RWPE2 (cell line): ENCODE results near the gene PNPLA1.
A peak's percentile ranks its signal among the peaks of the same experiment; 100 is the strongest.

ENCODE experiments used
- ATAC-seq: fragments of 200-7000 bp; cut with Tn5 transposase; 3 replicates; pipeline ENCODE4 v1.9.1; 2021; ENCODE audit warnings: low read depth
- DNase-seq: peaks from one replicate; pipeline ENCODE4 v3.0.0-alpha.2; 2020; ENCODE audit warnings: low spot score
- H3K27ac ChIP-seq: fragments of 450-650 bp; 2 replicates; pipeline ENCODE4 v1.5.1; 2017; ENCODE audit warnings: mild to moderate bottlenecking; ENCODE audit not compliant: poor library complexity, severe bottlenecking
- H3K27me3 ChIP-seq: fragments of 250-450 bp; sonication (Bioruptor Pico); 2 replicates; pipeline ENCODE4 v1.5.1; 2021; ENCODE audit warnings: mild to moderate bottlenecking, moderate library complexity; ENCODE audit not compliant: insufficient read depth, poor library complexity, severe bottlenecking
- H3K36me3 ChIP-seq: fragments of 250-450 bp; sonication (Bioruptor Pico); 2 replicates; pipeline ENCODE4 v1.5.1; 2020; ENCODE audit warnings: low read depth, mild to moderate bottlenecking, moderate library complexity
- H3K4me1 ChIP-seq: fragments of 250-450 bp; sonication (Bioruptor Pico); 2 replicates; pipeline ENCODE4 v1.5.1; 2021; ENCODE audit warnings: mild to moderate bottlenecking, moderate library complexity; ENCODE audit not compliant: insufficient read depth, poor library complexity, severe bottlenecking
- H3K4me3 ChIP-seq: fragments of 250-450 bp; sonication (Bioruptor Pico); 2 replicates; pipeline ENCODE4 v1.5.1; 2021; ENCODE audit warnings: mild to moderate bottlenecking, moderate library complexity; ENCODE audit not compliant: severe bottlenecking
- H3K9me3 ChIP-seq: fragments of 250-450 bp; sonication (Bioruptor Pico); 2 replicates; pipeline ENCODE4 v1.5.1; 2021; ENCODE audit warnings: mild to moderate bottlenecking, moderate library complexity; ENCODE audit not compliant: severe bottlenecking
- TF ChIP-seq, protein P1 (sequence below): fragments of 450-650 bp; IDR thresholded peaks from one replicate; pipeline ENCODE4 v1.5.1; 2017; ENCODE audit warnings: mild to moderate bottlenecking, moderate library complexity; ENCODE audit not compliant: poor library complexity, severe bottlenecking

PNPLA1 gene

GRCh38 chr6:36349240-36349639, 79.4 kb downstream of the PNPLA1 start:
- H3K27me3 ChIP-seq: no peaks in the 10 kb centered on the region
- no peaks in the 10 kb centered on the region for H3K4me1 ChIP-seq
- ATAC-seq (peak; percentile 63; the same call in 2 of the 3 replicates), DNase-seq (no peak)
- no peaks in the 10 kb centered on the region for H3K36me3 ChIP-seq
- no peak overlapping the region for H3K4me3 ChIP-seq
- no peak overlapping the region for H3K27ac ChIP-seq
- TF ChIP-seq, protein P1, sequence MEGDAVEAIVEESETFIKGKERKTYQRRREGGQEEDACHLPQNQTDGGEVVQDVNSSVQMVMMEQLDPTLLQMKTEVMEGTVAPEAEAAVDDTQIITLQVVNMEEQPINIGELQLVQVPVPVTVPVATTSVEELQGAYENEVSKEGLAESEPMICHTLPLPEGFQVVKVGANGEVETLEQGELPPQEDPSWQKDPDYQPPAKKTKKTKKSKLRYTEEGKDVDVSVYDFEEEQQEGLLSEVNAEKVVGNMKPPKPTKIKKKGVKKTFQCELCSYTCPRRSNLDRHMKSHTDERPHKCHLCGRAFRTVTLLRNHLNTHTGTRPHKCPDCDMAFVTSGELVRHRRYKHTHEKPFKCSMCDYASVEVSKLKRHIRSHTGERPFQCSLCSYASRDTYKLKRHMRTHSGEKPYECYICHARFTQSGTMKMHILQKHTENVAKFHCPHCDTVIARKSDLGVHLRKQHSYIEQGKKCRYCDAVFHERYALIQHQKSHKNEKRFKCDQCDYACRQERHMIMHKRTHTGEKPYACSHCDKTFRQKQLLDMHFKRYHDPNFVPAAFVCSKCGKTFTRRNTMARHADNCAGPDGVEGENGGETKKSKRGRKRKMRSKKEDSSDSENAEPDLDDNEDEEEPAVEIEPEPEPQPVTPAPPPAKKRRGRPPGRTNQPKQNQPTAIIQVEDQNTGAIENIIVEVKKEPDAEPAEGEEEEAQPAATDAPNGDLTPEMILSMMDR: no peak
- H3K9me3 ChIP-seq: no peaks in the 10 kb centered on the region

GRCh38 chr6:36350082-36350481, 80.2 kb downstream of the PNPLA1 start:
- Histone ChIP-seq H3K27ac (no peak overlapping the region), H3K27me3 (no peaks in the 10 kb centered on the region), H3K4me1 (no peaks in the 10 kb centered on the region), H3K9me3 (no peaks in the 10 kb centered on the region), H3K4me3 (no peak overlapping the region), H3K36me3 (no peaks in the 10 kb centered on the region)
- ATAC-seq: no peak
- TF ChIP-seq, protein P1: no peak
- DNase-seq: no peak

- no peak for ATAC-seq
- TF ChIP-seq, protein P1: no peak
- Histone ChIP-seq H3K9me3 (no peaks in the 10 kb centered on the region), H3K4me1 (no peaks in the 10 kb centered on the region), H3K4me3 (no peak overlapping the region), H3K27me3 (no peaks in the 10 kb centered on the region), H3K36me3 (no peaks in the 10 kb centered on the region), H3K27ac (no peak overlapping the region)
- no peak for DNase-seq
Observed at GRCh38 chr6:36350681-36351571, 81.1 kb downstream of the PNPLA1 start.

DNA sequence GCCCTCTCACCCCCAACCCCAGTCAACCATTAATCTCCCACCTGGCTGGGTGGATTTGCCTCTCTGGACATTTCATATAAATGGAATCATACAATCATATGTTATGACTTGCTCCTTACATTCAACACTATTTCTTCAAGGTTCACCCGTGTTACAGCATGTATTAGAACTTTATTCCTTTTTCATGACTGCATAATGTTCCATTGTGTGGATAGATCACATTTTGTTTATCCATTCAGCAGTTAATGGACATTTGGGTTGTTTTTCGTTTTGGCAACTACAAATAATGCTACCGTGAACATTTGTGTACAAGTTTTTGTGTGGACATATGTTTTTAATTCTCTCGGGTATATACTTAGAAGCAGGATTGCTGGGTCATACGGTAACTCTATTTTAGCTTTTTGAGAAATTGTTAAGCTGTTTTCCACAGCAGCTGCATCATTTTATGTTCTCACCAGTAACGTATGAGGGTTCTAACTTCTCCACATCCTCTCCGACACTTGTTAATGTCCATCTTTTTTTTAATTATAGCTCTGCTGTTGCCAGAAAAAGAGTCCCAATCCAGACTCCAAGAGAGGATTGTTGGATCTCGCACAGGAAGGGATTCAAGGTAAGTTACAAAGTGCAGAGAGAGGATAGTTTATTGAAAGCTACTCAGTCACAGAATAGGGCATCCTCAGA, 82.8 kb downstream of the PNPLA1 start:
- no peaks in the 10 kb centered on the region for H3K4me1 ChIP-seq

More for the DNA sequence above, 82.8 kb downstream of the PNPLA1 start:
- H3K27me3 ChIP-seq: no peaks in the 10 kb centered on the region
- ATAC-seq (no peak), DNase-seq (no peak)
- no peak overlapping the region for H3K4me3 ChIP-seq
- no peaks in the 10 kb centered on the region for H3K36me3 ChIP-seq
- no peak overlapping the region for H3K27ac ChIP-seq
- no peaks in the 10 kb centered on the region for H3K9me3 ChIP-seq
- TF ChIP-seq, protein P1: no peak
